Liver (tissue), 9 donors: ENCODE data around the gene WDR27. TPM values are rescaled to one million over a fixed set of nuclear protein-coding genes. Genes with fewer than 3 reads are reported as not detected.
A peak's percentile ranks its signal among the peaks of the same experiment; 100 is the strongest.

Experiments
- DNase-seq: peaks from one replicate; pipeline ENCODE4 v3.0.0-alpha.2; 2017; ENCODE audit warnings: low spot score
- H3K27ac ChIP-seq, 2 donors: one replicate each; pipeline ENCODE4 v1.7.0; 2013; ENCODE audit warnings: inconsistent platforms in 2 of 2, low read length in 2 of 2, control low read depth in 1 of 2, low read depth in 1 of 2, mild to moderate bottlenecking in 1 of 2
- H3K27me3 ChIP-seq, 4 donors: one replicate each; pipeline versions ENCODE4 v1.6.1 to v1.7.0; 2013; ENCODE audit warnings: low read length in 3 of 4, inconsistent platforms in 1 of 4, mild to moderate bottlenecking in 1 of 4, moderate library complexity in 1 of 4; ENCODE audit not compliant: control insufficient read depth in 4 of 4, insufficient read depth in 4 of 4
- H3K36me3 ChIP-seq, 4 donors: one replicate each; pipeline versions ENCODE4 v1.6.1 to v1.7.0; 2013; ENCODE audit warnings: low read length in 3 of 4, mild to moderate bottlenecking in 3 of 4, low read depth in 1 of 4, moderate library complexity in 1 of 4; ENCODE audit not compliant: control insufficient read depth in 4 of 4, insufficient read depth in 3 of 4
- H3K4me1 ChIP-seq, 4 donors: one replicate each; pipeline versions ENCODE4 v1.6.1 to v1.7.0; 2013; ENCODE audit warnings: low read length in 3 of 4, mild to moderate bottlenecking in 3 of 4, moderate library complexity in 1 of 4; ENCODE audit not compliant: control insufficient read depth in 4 of 4, insufficient read depth in 4 of 4
- H3K4me3 ChIP-seq, 3 donors: one replicate each; pipeline versions ENCODE4 v1.6.1 to v1.7.0; 2013; ENCODE audit warnings: low read length in 3 of 3, control low read depth in 1 of 3, low read depth in 1 of 3, mild to moderate bottlenecking in 1 of 3
- H3K9ac ChIP-seq, 2 donors: one replicate each; pipeline ENCODE4 v1.7.0; 2013; ENCODE audit warnings: low read length in 2 of 2, mild to moderate bottlenecking in 2 of 2, moderate library complexity in 2 of 2, control low read depth in 1 of 2, low read depth in 1 of 2
- H3K9me3 ChIP-seq, 4 donors: one replicate each; pipeline versions ENCODE4 v1.6.1 to v1.7.0; 2013; ENCODE audit warnings: low read length in 3 of 4; ENCODE audit not compliant: control insufficient read depth in 4 of 4
- ATF3 ChIP-seq: IDR thresholded peaks from 2 replicates; pipeline ENCODE4 v1.6.1; 2016; ENCODE audit warnings: antibody characterized with exemption
- EGR1 ChIP-seq, 2 donors: IDR thresholded peaks; 2 replicates each; pipeline ENCODE4 v1.6.1; 2016 to 2018; ENCODE audit warnings: antibody characterized with exemption in 2 of 2, low read depth in 2 of 2
- FOXA1 ChIP-seq: IDR thresholded peaks from 2 replicates; pipeline ENCODE4 v1.6.1; 2016; ENCODE audit warnings: antibody characterized with exemption
- FOXA2 ChIP-seq: IDR thresholded peaks from 2 replicates; pipeline ENCODE4 v1.6.1; 2016; ENCODE audit warnings: antibody characterized with exemption
- GABPA ChIP-seq, 2 donors: IDR thresholded peaks in 1 of 2; conservative IDR thresholded peaks in 1 of 2; 2 replicates each; pipeline ENCODE4 v1.6.1; 2016; ENCODE audit warnings: antibody characterized with exemption in 2 of 2, mild to moderate bottlenecking in 1 of 2, moderate library complexity in 1 of 2
- HNF4A ChIP-seq, 2 donors: conservative IDR thresholded peaks; 2 replicates each; pipeline ENCODE4 v1.6.1; 2016; ENCODE audit warnings: antibody characterized with exemption in 2 of 2, mild to moderate bottlenecking in 2 of 2
- JUND ChIP-seq, 2 donors: IDR thresholded peaks; 2 replicates each; pipeline ENCODE4 v1.6.1; 2016; ENCODE audit warnings: antibody characterized with exemption in 2 of 2
- NR2F2 ChIP-seq: IDR thresholded peaks from 2 replicates; pipeline ENCODE4 v1.6.1; 2016; ENCODE audit warnings: antibody characterized with exemption
- RAD21 ChIP-seq, 2 donors: IDR thresholded peaks; 2 replicates each; pipeline ENCODE4 v1.6.1; 2016; ENCODE audit warnings: antibody characterized with exemption in 2 of 2, mild to moderate bottlenecking in 2 of 2
- RXRA ChIP-seq, 2 donors: IDR thresholded peaks; 2 replicates each; pipeline ENCODE4 v1.6.1; 2017 to 2018; ENCODE audit warnings: antibody characterized with exemption in 2 of 2, mild to moderate bottlenecking in 1 of 2
- SP1 ChIP-seq: IDR thresholded peaks from 2 replicates; pipeline ENCODE4 v1.6.1; 2018; ENCODE audit warnings: antibody characterized with exemption, mild to moderate bottlenecking
- YY1 ChIP-seq: IDR thresholded peaks from 2 replicates; pipeline ENCODE4 v1.6.1; 2016; ENCODE audit warnings: antibody characterized with exemption, mild to moderate bottlenecking
- WGBS: extraction: QIAGEN DNeasy Blood & Tissue Kit; methylation state at CpG from one replicate; pipeline ENCODE4 v1.1.7; 2013; 5-methylcytosine and 5-hydroxymethylcytosine counted together
- polyA plus RNA-seq, 2 donors: library from polyadenylated mRNA; stranded (reverse) in 1 of 2; unstranded in 1 of 2; fragments of 200-250 nt in 1 of 2; fragments of >200 nt in 1 of 2; fragmentation: Nextera tagmentation in 1 of 2; extraction: Ambion mirVana in 1 of 2; gene quantifications; one replicate each; pipeline versions ENCODE4 v1.2.1 to v1.2.3, GENCODE V29; 2013 to 2015
- total RNA-seq, 2 donors: library from RNA; depleted of rRNA; stranded (reverse); fragments of >200 nt; gene quantifications; one replicate each; pipeline ENCODE4 v1.2.3, GENCODE V29; 2014
- TF ChIP-seq, protein P1 (sequence below): IDR thresholded peaks from 2 replicates; pipeline ENCODE4 v1.6.1; 2016; ENCODE audit warnings: antibody characterized with exemption, mild to moderate bottlenecking
- TF ChIP-seq, protein P2 (sequence below): IDR thresholded peaks from 2 replicates; pipeline ENCODE4 v1.6.1; 2016; ENCODE audit warnings: antibody characterized with exemption
- donor health status: healthy.
- donor health status: healthy.
- donor health status: healthy.
- donor health status: healthy.
- donor health status: healthy.

Gene WDR27
- total and polyA plus RNA-seq, 4 donors: 3.7 to 20.1 (median 7.7) TPM

- TF ChIP-seq RXRA (IDR thresholded peaks at IDR 0.05): no peak
- no peak for TF ChIP-seq HNF4A (conservative IDR thresholded peaks at IDR 0.05)
- no peak for TF ChIP-seq RAD21 (IDR thresholded peaks at IDR 0.05)
Measured at GRCh38 chr6:169426611-169427010, 275.2 kb downstream of the WDR27 start (continued).

GRCh38 chr6:169425628-169426370, 276.0 kb downstream of the WDR27 start:
- no peak for DNase-seq
- H3K36me3 ChIP-seq: no peaks in the 10 kb centered on the region
- H3K4me3 ChIP-seq: no peak overlapping the region
- TF ChIP-seq GABPA (IDR thresholded peaks at IDR 0.05 in 1 of 2, conservative IDR thresholded peaks at IDR 0.05 in 1 of 2): no peak
- no peak for TF ChIP-seq ATF3
- no peak for TF ChIP-seq SP1
- TF ChIP-seq EGR1 (IDR thresholded peaks at IDR 0.05; ENCODE audit: low read depth in 2 of 2): no peak
- TF ChIP-seq RAD21 (IDR thresholded peaks at IDR 0.05): no peak
- TF ChIP-seq YY1: no peak
- no peak for TF ChIP-seq JUND (IDR thresholded peaks at IDR 0.05)
- TF ChIP-seq FOXA2: no peak
- TF ChIP-seq NR2F2: no peak
- no peak for TF ChIP-seq FOXA1
- no peak for TF ChIP-seq HNF4A (conservative IDR thresholded peaks at IDR 0.05)
- TF ChIP-seq, protein P1, sequence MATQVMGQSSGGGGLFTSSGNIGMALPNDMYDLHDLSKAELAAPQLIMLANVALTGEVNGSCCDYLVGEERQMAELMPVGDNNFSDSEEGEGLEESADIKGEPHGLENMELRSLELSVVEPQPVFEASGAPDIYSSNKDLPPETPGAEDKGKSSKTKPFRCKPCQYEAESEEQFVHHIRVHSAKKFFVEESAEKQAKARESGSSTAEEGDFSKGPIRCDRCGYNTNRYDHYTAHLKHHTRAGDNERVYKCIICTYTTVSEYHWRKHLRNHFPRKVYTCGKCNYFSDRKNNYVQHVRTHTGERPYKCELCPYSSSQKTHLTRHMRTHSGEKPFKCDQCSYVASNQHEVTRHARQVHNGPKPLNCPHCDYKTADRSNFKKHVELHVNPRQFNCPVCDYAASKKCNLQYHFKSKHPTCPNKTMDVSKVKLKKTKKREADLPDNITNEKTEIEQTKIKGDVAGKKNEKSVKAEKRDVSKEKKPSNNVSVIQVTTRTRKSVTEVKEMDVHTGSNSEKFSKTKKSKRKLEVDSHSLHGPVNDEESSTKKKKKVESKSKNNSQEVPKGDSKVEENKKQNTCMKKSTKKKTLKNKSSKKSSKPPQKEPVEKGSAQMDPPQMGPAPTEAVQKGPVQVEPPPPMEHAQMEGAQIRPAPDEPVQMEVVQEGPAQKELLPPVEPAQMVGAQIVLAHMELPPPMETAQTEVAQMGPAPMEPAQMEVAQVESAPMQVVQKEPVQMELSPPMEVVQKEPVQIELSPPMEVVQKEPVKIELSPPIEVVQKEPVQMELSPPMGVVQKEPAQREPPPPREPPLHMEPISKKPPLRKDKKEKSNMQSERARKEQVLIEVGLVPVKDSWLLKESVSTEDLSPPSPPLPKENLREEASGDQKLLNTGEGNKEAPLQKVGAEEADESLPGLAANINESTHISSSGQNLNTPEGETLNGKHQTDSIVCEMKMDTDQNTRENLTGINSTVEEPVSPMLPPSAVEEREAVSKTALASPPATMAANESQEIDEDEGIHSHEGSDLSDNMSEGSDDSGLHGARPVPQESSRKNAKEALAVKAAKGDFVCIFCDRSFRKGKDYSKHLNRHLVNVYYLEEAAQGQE: no peak
- TF ChIP-seq, protein P2, sequence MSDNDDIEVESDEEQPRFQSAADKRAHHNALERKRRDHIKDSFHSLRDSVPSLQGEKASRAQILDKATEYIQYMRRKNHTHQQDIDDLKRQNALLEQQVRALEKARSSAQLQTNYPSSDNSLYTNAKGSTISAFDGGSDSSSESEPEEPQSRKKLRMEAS: no peak
- no peaks in the 10 kb centered on the region for H3K27me3 ChIP-seq
- H3K4me1 ChIP-seq: peaks cover 0 to 3% (median 1%) of the 10 kb centered on the region in 4 donors
- 85% methylated on average over 31 of the region's 31 CpGs for WGBS
- no peak overlapping the region for H3K27ac ChIP-seq
- H3K9ac ChIP-seq: no peak overlapping the region
- peaks cover 3 to 10% (median 7%) of the 10 kb centered on the region in 4 donors for H3K9me3 ChIP-seq

DNA sequence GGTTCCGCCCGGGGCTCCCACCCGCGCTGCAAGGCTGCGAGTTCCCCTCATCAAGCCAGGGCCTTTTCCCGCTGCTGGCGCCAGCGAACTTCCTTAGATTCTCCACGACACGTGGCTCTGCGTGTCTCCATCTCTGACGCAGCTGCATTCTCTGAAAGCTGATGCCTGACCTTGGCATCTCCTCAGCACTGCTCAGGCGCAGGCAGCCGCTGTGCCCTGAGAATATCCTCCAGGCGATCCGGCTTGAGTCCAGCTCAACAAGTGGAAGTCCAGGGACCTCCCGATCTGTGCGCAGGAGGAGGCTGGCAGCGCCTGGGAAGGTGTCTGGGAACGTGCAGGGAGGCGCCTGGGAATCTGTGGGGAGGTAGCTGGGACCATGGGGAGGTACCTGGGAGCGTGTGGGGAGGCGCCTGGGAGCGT, 277.0 kb downstream of the WDR27 start:
- Histone ChIP-seq H3K9ac (no peak overlapping the region), H3K36me3 (no peaks in the 10 kb centered on the region), H3K4me3 (no peak overlapping the region), H3K27ac (no peak overlapping the region), H3K4me1 (peaks cover 0 to 6% (median 2%) of the 10 kb centered on the region in 4 donors), H3K27me3 (no peaks in the 10 kb centered on the region), H3K9me3 (peaks cover 0 to 2% (median under 1%) of the 10 kb centered on the region in 4 donors)
- DNase-seq: no peak
- WGBS: 82% methylated on average over 24 of the region's 24 CpGs
- TF ChIP-seq SP1: peak; percentile 45
- no peak for TF ChIP-seq NR2F2
